ENCODE results near the gene TM4SF1.
A peak's percentile ranks its signal among the peaks of the same experiment; 100 is the strongest.

The TM4SF1 gene

GRCh38 chr3:149377408-149378364 is at the start of gene TM4SF1:
Gene TM4SF1 (minus strand): TSS chr3:149377649. CDS start chr3:149377547, 102 bp downstream.
- no peak for DNase-seq (ENCODE audit: low spot score)

GRCh38 chr3:149426325-149426724 is 48.9 kb upstream of the TM4SF1 start:
- TF ChIP-seq CTCF (IDR thresholded peaks at IDR 0.05; ENCODE audit: extremely low read depth, missing control alignments): no peak

More at GRCh38 chr3:149377408-149378364, at the start of gene TM4SF1:
- no peak for TF ChIP-seq CTCF (IDR thresholded peaks at IDR 0.05; ENCODE audit: extremely low read depth, missing control alignments)

GRCh38 chr3:149424918-149425317 is 47.5 kb upstream of the TM4SF1 start:
- DNase-seq (ENCODE audit: low spot score): no peak
- no peak for TF ChIP-seq CTCF (IDR thresholded peaks at IDR 0.05; ENCODE audit: extremely low read depth, missing control alignments)

More at GRCh38 chr3:149426325-149426724, 48.9 kb upstream of the TM4SF1 start:
- no peak for DNase-seq (ENCODE audit: low spot score)

GRCh38 chr3:149421764-149422163 is 44.3 kb upstream of the TM4SF1 start:
- no peak for TF ChIP-seq CTCF (IDR thresholded peaks at IDR 0.05; ENCODE audit: extremely low read depth, missing control alignments)

GRCh38 chr3:149419816-149420215 is 42.4 kb upstream of the TM4SF1 start:
- DNase-seq (ENCODE audit: low spot score): no peak
- no peak for TF ChIP-seq CTCF (IDR thresholded peaks at IDR 0.05; ENCODE audit: extremely low read depth, missing control alignments)

More at GRCh38 chr3:149421764-149422163, 44.3 kb upstream of the TM4SF1 start:
- no peak for DNase-seq (ENCODE audit: low spot score)

GRCh38 chr3:149417727-149418126 is 40.3 kb upstream of the TM4SF1 start:
- no peak for TF ChIP-seq CTCF (IDR thresholded peaks at IDR 0.05; ENCODE audit: extremely low read depth, missing control alignments)
- no peak for DNase-seq (ENCODE audit: low spot score)

- DNase-seq (ENCODE audit: low spot score): peak; percentile 24
- no peak for TF ChIP-seq CTCF (IDR thresholded peaks at IDR 0.05; ENCODE audit: extremely low read depth, missing control alignments)
Observed at GRCh38 chr3:149417174-149417573, 39.7 kb upstream of the TM4SF1 start.

Data from GM20000 (cell line).